Measurements from ENCODE around the gene KSR1.

Gene KSR1

DNA sequence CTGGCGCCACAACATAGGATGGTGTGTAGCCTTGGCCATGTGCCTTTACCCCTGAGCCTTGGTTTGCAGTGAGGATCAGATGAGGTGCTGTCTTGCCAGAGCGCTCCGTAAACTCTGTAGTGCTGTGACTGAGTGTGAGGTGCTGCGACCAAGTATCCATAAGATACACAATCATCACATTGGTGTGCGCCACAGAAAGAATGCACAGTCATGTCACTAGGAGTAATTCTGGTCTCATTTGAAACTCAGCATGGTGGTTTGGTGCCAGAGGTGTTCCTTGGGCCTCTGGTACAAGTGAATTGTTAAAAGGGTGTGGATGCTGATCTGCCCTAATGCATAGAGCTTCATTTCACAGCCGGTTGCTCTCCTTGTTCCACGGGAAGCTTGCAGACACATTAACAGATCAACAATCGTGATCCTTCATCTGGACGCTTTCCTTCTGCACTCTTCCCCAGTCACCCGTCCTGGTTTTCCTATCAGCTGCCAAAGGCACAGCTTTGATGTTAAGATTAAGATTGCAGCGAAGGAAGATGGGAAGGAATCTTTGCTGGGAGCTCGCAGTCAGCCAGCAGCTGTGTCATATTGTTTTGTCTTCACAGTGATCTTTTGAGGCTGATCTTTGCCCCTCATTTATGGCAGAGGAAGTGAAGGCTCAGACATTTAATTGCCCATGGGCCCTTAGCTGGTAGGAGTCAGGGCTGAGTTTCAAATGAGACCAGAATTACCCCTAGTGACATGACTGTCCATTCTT, 79.1 kb downstream of the KSR1 start:
- DNase-seq (ENCODE audit: low read depth in 2 of 2) = no peak

DNA sequence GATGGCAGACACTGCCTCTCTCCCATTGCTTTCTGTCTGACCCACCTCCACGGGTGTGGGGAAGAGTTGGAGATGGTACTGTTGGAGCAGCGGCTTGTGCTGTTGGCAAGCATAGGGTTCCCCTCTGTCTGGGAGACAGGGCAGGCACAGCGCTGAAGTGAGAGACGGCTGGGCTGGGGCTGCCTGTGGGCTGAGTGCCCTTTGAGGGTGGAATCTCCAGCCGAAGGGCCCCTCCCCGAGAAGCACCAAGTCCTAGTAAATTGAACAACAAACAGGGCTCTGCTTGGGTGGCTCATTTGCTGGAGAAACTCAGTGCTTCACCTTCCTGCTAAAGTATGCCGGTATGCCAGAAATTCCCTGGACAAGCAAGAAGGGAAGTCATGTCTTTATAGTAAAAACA, 79.7 kb downstream of the KSR1 start:
- no peak for DNase-seq (ENCODE audit: low read depth in 2 of 2)

- no peak for DNase-seq (ENCODE audit: low read depth in 2 of 2)
Observed at GRCh38 chr17:27536781-27537180, 80.5 kb downstream of the KSR1 start.

- DNase-seq (ENCODE audit: low read depth in 2 of 2) = no peak
Observed at GRCh38 chr17:27538156-27538955, 82.1 kb downstream of the KSR1 start.

DNA sequence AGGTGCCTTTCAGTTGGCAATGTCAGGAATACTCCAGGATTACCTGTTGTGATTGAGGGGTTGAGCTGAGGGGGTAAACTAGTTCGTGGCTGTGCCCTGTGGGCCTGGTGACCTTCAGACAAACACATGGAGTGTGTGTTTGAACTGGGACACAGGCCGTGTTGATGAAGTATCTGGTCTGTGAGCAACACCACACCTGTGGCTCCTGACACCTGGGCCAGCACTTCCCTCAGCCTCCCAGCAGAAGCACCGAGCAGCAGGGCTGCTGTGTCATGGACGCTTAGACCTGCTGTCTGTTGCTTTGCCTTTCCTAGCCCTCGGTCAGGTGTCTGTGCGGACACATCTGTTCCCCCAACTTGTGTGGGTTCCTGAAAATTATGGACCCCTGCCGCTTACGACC, 82.9 kb downstream of the KSR1 start:
- DNase-seq (ENCODE audit: low read depth in 2 of 2) = no peak

- DNase-seq (ENCODE audit: low read depth in 2 of 2) = no peak
Observed at GRCh38 chr17:27539794-27540317, 83.6 kb downstream of the KSR1 start.

- no peak for DNase-seq (ENCODE audit: low read depth in 2 of 2)
Observed at GRCh38 chr17:27540318-27541101, 84.3 kb downstream of the KSR1 start.

DNA sequence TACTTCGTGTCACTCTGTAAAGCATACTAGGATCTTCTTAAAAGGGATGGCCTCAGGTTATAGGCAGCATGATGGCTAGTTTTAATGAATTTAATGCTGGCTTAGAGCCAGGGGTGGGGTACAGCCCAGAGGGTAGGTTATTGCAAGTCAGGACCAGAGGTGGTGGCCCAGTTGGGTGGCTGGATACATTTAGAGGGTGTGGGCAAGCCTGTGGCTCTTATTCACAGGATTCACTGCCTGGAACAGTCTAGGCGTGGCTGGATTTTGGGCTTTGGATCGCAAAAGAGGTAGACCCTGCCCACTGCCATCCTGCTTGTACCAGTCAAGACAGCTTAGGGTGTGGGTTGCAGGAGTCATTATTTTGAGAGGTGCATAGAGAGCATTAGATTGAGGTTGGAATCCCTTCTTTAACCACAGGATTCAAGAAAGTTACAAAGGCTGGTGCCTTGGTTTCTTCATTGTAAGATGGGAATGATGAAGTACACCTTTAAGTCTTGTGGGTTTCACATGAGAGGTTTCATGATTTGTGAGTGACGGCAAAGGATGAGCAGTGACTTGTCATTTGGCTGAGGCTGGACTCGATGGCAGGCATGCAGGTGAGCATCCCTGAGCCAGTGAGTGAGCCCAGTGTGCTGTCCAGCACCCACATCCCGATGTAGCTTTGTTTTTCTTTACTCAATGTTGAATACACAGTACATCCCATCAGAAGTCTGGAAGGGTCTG, 85.2 kb downstream of the KSR1 start:
- no peak for DNase-seq (ENCODE audit: low read depth in 2 of 2)

DNA sequence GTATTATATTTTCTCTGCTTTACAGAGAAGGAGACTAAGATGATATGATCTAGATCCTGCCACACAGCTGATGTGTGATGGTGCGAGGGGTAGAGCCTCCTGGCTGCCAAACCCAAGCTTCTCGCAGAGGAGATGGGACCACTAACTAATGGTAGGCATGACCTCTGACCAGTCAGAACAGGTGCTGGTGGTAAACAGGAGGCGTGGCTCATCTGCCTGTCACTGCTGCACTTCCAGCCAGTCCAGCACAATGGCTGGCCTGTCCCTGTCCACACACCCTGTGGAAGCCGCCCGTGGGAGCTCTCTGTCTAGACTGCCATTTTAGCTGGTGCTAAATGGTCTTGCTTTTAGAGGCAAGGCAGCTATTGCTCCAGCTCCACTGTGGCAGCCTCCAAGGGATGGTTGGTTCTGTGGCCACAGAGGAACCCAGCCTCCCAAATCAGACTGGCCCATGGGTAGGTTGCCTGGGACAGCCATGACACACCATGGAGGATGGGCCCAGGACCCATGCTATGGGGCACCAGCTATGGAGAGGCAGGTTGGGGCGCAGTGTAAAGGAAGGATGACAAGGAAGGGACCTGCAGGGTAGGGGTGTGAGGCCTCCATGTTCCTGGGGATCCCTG, 86.7 kb downstream of the KSR1 start:
- DNase-seq (ENCODE audit: low read depth in 2 of 2) = no peak

GRCh38 chr17:27543464-27543856, 87.2 kb downstream of the KSR1 start:
- DNase-seq (ENCODE audit: low read depth in 2 of 2) = no peak

GRCh38 chr17:27543958-27544349, 87.7 kb downstream of the KSR1 start:
- no peak for DNase-seq (ENCODE audit: low read depth in 2 of 2)

DNA sequence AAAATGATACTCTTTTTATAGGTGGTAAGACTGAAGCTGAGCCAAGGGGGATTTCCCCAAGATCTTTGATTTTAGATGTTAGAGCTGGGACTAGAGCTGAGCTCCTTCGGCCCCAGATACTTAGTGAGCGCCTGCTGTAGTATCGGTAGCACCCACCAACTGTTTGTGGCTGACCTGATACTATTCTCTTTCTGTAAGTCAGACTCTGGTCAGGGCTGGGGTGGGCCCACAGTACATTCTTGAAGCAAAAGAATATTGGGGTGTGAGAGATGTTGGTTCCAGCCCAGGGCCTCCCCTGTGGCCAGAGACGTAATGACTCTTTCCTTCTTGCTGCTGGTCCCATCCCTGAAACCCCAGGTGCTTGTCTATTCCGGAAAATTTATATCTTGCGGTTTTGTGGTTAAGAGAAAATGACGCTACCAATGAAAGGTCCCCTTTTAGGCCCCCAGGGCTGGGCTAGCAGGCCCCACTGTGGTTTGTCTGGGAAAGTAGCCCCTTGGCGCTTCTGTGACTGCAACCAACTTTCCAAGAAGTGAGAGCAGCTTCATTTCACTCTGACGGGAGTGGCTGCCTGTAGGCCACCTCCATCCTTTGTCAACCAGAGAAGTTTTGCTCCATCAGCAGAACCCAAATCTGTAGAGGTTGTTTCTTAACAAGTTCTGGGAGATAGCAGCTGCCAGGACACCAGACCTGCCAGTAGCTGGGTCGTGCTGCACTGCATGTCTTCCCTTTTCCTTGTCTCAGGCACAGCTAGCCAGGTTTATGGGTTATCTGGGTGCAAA, 88.3 kb downstream of the KSR1 start:
- DNase-seq (ENCODE audit: low read depth in 2 of 2) = peak; percentile 78 to 80

DNA sequence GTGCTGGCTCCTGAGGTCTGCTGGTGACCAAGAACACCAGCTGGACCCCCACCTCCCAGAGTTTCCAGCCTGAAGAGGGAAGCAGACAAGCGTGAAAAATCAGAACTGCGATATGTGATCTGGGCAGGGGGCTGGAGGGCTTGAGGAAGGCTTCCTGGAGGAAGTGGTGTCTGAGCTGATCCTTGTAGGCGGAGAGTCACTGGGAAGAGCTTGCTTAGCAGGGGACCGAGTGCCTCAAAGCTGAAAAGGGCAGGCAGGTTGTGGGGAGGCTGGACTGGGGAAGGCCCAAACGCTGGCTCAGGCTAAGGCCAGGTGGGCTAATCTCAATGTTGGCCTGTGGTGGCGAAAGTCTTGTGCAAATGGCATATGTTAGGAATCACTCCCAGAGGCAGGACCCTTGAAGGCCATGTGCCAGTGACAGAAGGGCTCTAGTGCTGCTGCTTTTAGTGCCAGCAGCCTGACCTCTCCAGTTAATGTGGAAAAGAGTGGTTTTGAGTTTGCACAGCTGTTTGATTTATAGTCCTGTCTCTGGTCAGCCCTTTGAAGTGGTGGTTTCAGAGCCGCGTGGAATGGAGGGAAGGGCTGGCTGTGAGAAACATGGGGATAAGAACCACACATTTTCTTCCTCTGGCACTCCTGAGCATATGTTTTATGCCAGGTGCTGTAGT, 89.4 kb downstream of the KSR1 start:
- no peak for DNase-seq (ENCODE audit: low read depth in 2 of 2)

GRCh38 chr17:27546624-27547300, 90.5 kb downstream of the KSR1 start:
- DNase-seq (ENCODE audit: low read depth in 2 of 2) = no peak

GRCh38 chr17:27547301-27547683, 91.0 kb downstream of the KSR1 start:
- no peak for DNase-seq (ENCODE audit: low read depth in 2 of 2)

- DNase-seq (ENCODE audit: low read depth in 2 of 2) = no peak
Observed at GRCh38 chr17:27548369-27548768, 92.1 kb downstream of the KSR1 start.

DNA sequence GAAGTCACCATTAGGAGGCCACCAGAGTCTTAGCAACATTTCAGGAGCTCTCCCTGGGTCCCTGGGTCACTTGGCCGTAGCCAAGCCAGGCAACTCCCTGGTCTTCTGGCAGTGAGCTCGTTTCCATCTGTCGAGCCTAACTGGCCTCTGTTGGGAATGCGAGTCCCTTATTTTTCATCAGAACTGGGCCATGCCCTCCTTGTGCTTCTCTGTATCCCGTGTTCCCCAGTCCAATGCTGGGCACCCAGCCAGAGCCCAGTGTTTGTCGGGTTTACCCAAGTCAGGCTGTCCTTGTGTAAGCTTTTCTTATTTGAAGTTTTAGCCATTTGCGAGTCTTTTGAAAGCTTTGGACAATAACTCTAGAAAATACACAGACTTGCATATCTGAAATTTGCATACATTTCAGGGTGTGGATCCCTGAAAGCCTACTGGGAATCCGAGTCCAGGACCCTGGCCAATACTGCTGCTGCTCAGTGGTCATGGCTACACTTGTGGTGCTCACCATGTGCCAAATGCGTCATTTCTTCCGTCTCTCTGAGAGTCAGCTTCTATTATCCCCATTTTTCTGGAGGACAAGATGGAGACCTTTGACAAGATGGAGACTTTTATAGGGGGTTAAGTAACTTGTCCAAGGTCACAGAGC, 93.1 kb downstream of the KSR1 start:
- DNase-seq (ENCODE audit: low read depth in 2 of 2) = no peak

DNA sequence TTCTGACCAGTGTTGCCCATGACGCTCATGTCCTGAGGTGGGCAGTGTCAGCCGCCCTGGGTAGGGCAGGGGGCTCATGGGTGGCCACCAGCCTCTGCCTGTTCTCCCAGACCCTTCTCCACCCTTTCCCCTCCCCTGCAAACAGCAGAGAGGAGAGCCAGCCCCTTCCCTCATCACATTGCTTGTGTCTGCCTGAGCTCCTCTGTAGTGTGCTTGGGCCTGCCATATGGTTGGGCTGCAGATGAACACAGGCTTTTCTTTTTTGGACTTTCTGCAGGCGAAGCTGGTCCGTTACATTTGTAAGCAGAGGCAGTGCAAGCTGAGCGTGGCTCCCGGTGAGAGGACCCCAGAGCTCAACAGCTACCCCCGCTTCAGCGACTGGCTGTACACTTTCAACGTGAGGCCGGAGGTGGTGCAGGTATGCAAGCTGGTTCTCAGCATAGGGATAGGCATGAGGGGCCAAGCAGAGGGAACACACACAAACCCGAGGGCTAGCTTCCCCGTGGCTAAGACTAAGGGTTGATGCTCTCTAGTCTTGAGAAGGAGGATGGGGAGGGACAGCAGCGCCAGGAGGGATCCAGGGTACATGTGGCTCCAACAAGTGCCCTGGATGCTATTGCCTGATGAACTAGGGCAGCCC, 94.2 kb downstream of the KSR1 start:
- no peak for DNase-seq (ENCODE audit: low read depth in 2 of 2)

All from stimulated activated CD4-positive, alpha-beta T cell treated with anti-CD3 and anti-CD28 coated beads, Interleukin-15, amount 100 ng/mL, for 48 hours (primary cell).